Spleen (tissue), 7 donors: ENCODE results near the gene SCIN.

Experiments
- POLR2AphosphoS5 ChIP-seq, 3 donors: sonication (generic); formaldehyde crosslinking; IDR thresholded peaks; one replicate each; pipeline ENCODE4 v1.5.1; 2017; ENCODE audit warnings: antibody characterized with exemption in 3 of 3
- TF ChIP-seq, protein P1 (sequence below), 11 experiments: fragments of 200-600 bp in 7 of 11; fragments of 450-650 bp in 4 of 11; sonication (generic) in 4 of 11; IDR thresholded peaks in 8 of 11; conservative IDR thresholded peaks in 3 of 11; 1 replicate in 7 of 11; 2 replicates in 4 of 11; pipeline versions ENCODE4 v1.4.0 to v1.8.0; 2016 to 2021; ENCODE audit warnings: antibody characterized with exemption in 11 of 11, inconsistent platforms in 4 of 11, mild to moderate bottlenecking in 1 of 11
- donor health status: DM: no; HTN: no; CAD: no; lungs with moderate emphysema.
- donor health status: DM: no; HTN: no; CAD: no.
- donor health status: DM: no; HTN: no; CAD: no.

DNA sequence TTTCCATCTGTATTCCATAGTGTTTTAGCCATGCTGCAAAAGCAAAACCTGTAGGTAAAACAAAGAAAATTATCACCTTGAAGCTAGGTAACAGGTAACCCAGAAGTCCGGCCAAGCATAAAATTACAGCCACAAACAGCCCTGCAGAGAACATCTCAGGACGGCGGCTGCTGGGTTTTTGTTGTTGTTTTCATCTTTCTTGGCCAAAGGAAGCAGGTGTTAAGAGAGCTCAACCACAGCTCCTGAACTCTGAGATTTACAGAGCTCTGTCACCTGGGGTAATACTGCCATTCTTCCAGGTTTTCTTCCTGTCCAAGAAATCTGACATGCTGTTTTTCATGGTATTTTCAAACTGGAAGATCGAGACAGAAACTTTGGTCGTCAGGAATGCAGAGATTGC, 847 bp upstream of the SCIN start:
- TF ChIP-seq, protein P1, sequence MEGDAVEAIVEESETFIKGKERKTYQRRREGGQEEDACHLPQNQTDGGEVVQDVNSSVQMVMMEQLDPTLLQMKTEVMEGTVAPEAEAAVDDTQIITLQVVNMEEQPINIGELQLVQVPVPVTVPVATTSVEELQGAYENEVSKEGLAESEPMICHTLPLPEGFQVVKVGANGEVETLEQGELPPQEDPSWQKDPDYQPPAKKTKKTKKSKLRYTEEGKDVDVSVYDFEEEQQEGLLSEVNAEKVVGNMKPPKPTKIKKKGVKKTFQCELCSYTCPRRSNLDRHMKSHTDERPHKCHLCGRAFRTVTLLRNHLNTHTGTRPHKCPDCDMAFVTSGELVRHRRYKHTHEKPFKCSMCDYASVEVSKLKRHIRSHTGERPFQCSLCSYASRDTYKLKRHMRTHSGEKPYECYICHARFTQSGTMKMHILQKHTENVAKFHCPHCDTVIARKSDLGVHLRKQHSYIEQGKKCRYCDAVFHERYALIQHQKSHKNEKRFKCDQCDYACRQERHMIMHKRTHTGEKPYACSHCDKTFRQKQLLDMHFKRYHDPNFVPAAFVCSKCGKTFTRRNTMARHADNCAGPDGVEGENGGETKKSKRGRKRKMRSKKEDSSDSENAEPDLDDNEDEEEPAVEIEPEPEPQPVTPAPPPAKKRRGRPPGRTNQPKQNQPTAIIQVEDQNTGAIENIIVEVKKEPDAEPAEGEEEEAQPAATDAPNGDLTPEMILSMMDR (IDR thresholded peaks at IDR 0.05 in 8 of 11, conservative IDR thresholded peaks at IDR 0.05 in 3 of 11), result no peak
- TF ChIP-seq POLR2AphosphoS5 (IDR thresholded peaks at IDR 0.05), result no peak
